ENCODE data around the gene PCP2.

DNA sequence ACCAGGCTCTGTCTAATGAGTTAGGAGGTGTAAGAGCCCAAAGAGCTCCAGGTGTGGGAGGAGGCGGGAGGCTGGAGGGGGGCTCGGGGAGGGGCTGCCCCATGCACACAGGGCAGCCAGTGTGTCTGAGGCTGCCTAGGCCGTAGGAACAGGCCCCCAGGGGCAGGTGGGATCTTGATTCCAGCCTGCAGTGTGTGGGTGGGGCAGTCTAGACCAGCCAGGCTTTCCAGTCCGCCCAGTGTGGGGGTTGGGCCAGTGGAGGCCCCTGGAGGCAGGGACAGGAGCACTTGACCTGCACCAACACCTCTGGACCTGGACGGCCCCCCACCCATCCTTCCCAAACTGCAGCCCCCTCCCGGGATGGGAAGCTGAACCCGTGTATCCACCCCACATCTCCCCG lies 43.3 kb downstream of the PCP2 start:
- TF ChIP-seq, protein P1, sequence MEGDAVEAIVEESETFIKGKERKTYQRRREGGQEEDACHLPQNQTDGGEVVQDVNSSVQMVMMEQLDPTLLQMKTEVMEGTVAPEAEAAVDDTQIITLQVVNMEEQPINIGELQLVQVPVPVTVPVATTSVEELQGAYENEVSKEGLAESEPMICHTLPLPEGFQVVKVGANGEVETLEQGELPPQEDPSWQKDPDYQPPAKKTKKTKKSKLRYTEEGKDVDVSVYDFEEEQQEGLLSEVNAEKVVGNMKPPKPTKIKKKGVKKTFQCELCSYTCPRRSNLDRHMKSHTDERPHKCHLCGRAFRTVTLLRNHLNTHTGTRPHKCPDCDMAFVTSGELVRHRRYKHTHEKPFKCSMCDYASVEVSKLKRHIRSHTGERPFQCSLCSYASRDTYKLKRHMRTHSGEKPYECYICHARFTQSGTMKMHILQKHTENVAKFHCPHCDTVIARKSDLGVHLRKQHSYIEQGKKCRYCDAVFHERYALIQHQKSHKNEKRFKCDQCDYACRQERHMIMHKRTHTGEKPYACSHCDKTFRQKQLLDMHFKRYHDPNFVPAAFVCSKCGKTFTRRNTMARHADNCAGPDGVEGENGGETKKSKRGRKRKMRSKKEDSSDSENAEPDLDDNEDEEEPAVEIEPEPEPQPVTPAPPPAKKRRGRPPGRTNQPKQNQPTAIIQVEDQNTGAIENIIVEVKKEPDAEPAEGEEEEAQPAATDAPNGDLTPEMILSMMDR (IDR thresholded peaks at IDR 0.05) = no peak
- TF ChIP-seq POLR2A (IDR thresholded peaks at IDR 0.05) = no peak

Measured in adrenal gland (tissue), 5 donors.